Ishikawa (cell line): ENCODE results near the gene SUCLG2.

Experiments
- CEBPB ChIP-seq: IDR thresholded peaks from 2 replicates; pipeline ENCODE4 v1.6.1; 2012
- CREB1 ChIP-seq: IDR thresholded peaks from 2 replicates; pipeline ENCODE4 v1.6.1; 2012; ENCODE audit warnings: low read depth
- EGR1 ChIP-seq: IDR thresholded peaks from 2 replicates; pipeline ENCODE4 v1.6.1; 2012
- EP300 ChIP-seq: IDR thresholded peaks from 2 replicates; pipeline ENCODE4 v1.6.1; 2012; ENCODE audit warnings: borderline replicate concordance
- FOXM1 ChIP-seq: IDR thresholded peaks from 2 replicates; pipeline ENCODE4 v1.6.1; 2012; ENCODE audit warnings: low read depth, borderline replicate concordance
- NFIC ChIP-seq: IDR thresholded peaks from 2 replicates; pipeline ENCODE4 v1.6.1; 2012
- RAD21 ChIP-seq: IDR thresholded peaks from 2 replicates; pipeline ENCODE4 v1.6.1; 2012; ENCODE audit warnings: low read depth
- REST ChIP-seq: IDR thresholded peaks from 2 replicates; pipeline ENCODE4 v1.6.1; 2012; ENCODE audit warnings: low read depth, mild to moderate bottlenecking
- TAF1 ChIP-seq: IDR thresholded peaks from 2 replicates; pipeline ENCODE4 v1.6.1; 2012; ENCODE audit warnings: low read depth, mild to moderate bottlenecking
- TCF12 ChIP-seq: IDR thresholded peaks from 2 replicates; pipeline ENCODE4 v1.6.1; 2012; ENCODE audit warnings: low read depth
- TEAD4 ChIP-seq: IDR thresholded peaks from 2 replicates; pipeline ENCODE4 v1.6.1; 2012
- USF1 ChIP-seq: IDR thresholded peaks from 2 replicates; pipeline ENCODE4 v1.6.1; 2012
- YY1 ChIP-seq: IDR thresholded peaks from 2 replicates; pipeline ENCODE4 v1.6.1; 2012; ENCODE audit warnings: low read depth
- ZBTB7A ChIP-seq: IDR thresholded peaks from 2 replicates; pipeline ENCODE4 v1.6.1; 2012; ENCODE audit warnings: low read depth
- TF ChIP-seq, protein P1 (sequence below): IDR thresholded peaks from 2 replicates; pipeline ENCODE4 v1.6.1; 2012

SUCLG2 gene

DNA sequence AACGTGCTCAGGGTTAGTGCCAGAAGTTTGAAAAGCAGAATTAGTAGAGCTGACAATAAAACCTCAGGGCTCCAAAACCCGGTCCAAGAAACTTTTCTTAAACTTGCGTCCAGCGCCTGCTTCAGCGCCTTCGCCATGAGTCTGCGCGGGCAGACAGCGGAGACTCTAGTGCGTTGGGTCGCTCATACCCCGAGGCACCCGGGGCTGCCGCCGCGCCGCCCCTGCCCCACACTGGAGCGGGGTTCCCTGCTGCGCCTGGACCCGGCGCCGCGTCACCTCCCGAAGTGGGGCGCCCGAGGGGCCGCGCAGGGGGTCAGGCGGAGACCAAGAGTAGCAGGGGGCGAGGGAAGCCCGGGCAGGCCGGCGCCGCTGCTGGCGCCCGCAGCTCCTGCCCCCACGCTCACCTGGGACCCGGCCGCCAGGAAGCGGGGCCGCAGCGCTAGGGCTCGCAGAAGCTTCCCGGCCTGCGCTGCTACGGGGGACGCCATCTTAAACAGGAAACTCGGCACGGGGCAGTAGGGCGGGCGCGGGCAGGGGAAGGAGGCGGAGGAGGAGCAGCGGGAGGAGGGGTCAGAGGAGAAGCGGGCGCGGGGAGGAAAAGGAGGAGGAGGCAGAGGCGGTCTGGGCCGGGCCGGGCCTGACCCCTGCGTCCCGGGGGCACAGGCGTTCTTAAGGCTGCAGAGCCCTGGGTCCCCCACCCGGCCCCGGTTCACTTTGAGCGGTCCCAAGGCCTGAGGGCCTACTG lies at the start of gene SUCLG2:
Gene SUCLG2, minus strand, starts transcription at position 514 of the 745 bp plus-strand sequence. Its CDS starts 26 bp downstream, at position 488.
- TF ChIP-seq TAF1 (peak; percentile 94), USF1 (peak; percentile 81), EGR1 (peak; percentile 38), CREB1 (no peak), YY1 (peak; percentile 94), REST (no peak), TCF12 (peak; percentile 24; the same call in 1 of the 2 replicates)
- TF ChIP-seq, protein P1, sequence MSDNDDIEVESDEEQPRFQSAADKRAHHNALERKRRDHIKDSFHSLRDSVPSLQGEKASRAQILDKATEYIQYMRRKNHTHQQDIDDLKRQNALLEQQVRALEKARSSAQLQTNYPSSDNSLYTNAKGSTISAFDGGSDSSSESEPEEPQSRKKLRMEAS = peak; percentile 68; the same call in 1 of the 2 replicates

DNA sequence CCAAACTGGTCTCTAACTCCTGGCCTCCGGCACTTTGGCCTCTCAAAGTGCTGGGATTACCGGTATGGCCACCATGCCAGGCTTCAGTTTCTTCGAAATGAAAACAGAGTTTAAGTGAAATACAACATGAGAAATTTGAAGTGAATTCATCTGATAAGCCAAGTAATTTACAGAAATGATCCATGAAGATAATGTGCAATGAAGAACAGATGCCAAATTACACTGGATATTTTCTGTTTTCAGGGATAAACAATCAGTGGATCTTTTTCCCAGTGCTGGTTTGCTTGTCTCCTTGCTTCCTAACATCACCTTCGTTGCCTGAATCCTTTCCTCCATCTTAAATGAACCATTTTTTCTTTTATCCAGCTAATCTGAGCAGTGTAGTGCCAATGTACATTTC lies 46.2 kb upstream of the SUCLG2 start:
- TF ChIP-seq EGR1 = no peak
- no peak for TF ChIP-seq FOXM1

DNA sequence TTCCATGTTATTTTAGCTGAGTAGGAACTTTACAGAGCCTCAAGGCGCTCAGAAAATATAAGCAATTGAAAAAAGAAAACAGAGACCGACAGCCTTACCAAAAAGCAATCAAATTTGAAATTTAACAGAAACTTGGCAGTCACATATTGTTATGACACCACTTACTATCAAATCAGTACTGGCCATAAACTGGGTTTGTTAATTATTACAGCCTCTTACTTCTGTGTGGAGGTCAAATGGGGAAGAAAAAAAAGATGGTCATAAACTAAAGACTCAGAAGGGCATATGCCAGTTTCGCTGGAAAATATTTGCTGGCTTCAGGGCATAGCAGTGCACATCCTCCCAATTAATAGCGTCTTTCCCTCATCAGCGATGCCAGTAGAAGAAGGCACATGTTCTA lies 45.5 kb upstream of the SUCLG2 start:
- TF ChIP-seq NFIC (no peak), FOXM1 (no peak), CREB1 (no peak), EGR1 (no peak), REST (no peak), YY1 (no peak), EP300 (no peak), TEAD4 (no peak), CEBPB (no peak), RAD21 (no peak), TAF1 (no peak), TCF12 (no peak), USF1 (no peak)
- TF ChIP-seq, protein P1 = no peak

DNA sequence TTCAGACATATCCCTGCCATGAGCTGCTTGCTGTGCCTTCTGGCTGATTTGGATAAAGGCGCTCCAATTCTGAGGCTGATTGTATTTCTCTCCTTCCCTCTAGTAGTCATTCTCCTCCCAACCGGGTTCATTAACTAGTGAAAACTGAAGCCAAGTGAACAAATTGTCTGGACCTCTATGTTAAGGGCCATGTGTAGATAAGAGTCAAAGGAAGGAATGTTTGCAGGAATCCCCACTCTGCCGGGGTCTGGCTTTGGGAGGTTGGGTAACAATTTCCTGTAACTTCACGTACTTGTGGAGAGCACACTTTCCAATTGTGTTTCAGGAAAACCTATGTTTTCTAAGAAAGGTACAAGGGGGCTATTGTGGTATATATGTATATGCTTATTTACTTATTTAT lies 38.2 kb upstream of the SUCLG2 start:
- TF ChIP-seq CREB1 (no peak), YY1 (no peak), CEBPB (no peak), TAF1 (no peak), TCF12 (no peak)

DNA sequence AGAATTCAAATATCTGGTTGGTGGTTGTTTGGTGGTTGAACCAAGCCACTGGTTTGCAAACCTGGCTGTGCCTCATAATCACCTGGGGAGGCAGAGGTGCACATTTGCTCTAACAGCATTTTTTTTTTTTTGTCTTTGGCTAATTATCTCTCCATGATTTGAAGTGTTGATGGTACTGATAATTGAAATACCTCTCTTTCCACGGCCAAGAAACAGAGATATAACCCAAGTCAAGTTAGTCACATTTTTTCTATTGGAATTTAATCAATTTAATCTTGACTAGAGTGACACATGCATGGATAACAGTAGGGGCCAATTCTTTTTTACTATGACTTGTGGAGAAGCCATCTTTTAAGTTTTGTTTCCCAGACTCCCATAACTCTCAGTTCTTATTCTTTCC lies 37.5 kb upstream of the SUCLG2 start:
- TF ChIP-seq NFIC (no peak), TEAD4 (no peak), EGR1 (no peak), YY1 (no peak), REST (no peak), TCF12 (no peak), ZBTB7A (no peak), RAD21 (no peak), USF1 (no peak), FOXM1 (no peak), CEBPB (no peak), CREB1 (no peak), TAF1 (no peak), EP300 (no peak)
- TF ChIP-seq, protein P1 = no peak
